Loucy (cell line): ENCODE data around the gene DUS2.

ENCODE experiments used
- EZH2phosphoT487 ChIP-seq: fragments of 200-600 bp; IDR thresholded peaks from 2 replicates; pipeline ENCODE4 v1.6.1; 2018; ENCODE audit warnings: antibody characterized with exemption, mild to moderate bottlenecking, moderate library complexity, borderline replicate concordance
- TF ChIP-seq, protein P1 (sequence below): fragments of 200-600 bp; sonication (generic); conservative IDR thresholded peaks from 2 replicates; pipeline ENCODE4 v1.5.1; 2014; ENCODE audit warnings: mild to moderate bottlenecking, antibody characterized with exemption, low read length

DNA sequence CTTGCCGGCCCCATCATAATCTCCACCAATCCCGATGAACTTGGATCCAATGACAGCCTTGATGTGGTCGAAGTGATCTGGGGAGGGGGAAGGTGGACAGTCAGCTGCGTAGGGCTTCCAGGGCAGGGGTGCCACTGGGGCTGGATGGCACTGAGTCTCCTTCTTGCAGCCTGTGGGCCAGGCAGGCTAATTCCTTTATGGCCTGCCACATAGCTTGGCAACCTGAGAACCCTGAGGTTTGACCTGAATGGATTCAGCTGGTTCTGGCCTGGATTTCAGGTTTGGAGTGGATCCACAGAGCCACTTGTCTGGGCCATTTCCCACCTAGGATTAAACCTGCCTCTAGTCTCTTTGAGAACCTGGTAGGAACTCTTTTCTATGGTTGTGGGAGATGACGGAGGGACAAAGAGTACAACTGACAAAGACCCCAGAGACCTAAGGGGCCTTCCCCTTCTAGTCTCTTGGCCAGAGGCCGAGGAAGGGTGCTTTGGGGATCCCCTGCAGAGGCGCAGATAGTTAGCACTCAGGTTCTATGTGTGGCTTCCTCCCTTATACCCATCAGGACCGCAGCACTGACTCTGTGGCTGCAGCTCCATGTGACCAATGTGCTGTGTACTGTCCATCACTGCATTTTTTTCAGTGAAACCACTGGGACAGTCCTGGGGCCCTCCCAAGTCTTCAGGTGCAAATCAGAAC, 33.6 kb upstream of the DUS2 start:
- TF ChIP-seq, protein P1, sequence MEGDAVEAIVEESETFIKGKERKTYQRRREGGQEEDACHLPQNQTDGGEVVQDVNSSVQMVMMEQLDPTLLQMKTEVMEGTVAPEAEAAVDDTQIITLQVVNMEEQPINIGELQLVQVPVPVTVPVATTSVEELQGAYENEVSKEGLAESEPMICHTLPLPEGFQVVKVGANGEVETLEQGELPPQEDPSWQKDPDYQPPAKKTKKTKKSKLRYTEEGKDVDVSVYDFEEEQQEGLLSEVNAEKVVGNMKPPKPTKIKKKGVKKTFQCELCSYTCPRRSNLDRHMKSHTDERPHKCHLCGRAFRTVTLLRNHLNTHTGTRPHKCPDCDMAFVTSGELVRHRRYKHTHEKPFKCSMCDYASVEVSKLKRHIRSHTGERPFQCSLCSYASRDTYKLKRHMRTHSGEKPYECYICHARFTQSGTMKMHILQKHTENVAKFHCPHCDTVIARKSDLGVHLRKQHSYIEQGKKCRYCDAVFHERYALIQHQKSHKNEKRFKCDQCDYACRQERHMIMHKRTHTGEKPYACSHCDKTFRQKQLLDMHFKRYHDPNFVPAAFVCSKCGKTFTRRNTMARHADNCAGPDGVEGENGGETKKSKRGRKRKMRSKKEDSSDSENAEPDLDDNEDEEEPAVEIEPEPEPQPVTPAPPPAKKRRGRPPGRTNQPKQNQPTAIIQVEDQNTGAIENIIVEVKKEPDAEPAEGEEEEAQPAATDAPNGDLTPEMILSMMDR, result no peak
- TF ChIP-seq EZH2phosphoT487, result no peak
